Stimulated activated CD8-positive, alpha-beta memory T cell treated with anti-CD3 and anti-CD28 coated beads, Interleukin-4, amount 100 ng/mL, for 1 hour (primary cell): Measurements from ENCODE around the gene NF2.
"Not testable (repeated sequence)": the region's sequence is repeated elsewhere in the genome, so short reads cannot be mapped to it uniquely, and the experiment has no call there.

Source experiments
- DNase-seq, 2 donors: peaks; one replicate each; pipeline ENCODE4 v3.0.0-alpha.2; 2020; ENCODE audit warnings: low read depth in 2 of 2, low spot score in 1 of 2

Gene NF2

GRCh38 chr22:29603358-29604075, at the start of gene NF2:
NF2 (plus strand) TSS chr22:29603633; CDS start chr22:29603999, 366 bp downstream.
- peak; percentile 93 to 97 for DNase-seq

DNA sequence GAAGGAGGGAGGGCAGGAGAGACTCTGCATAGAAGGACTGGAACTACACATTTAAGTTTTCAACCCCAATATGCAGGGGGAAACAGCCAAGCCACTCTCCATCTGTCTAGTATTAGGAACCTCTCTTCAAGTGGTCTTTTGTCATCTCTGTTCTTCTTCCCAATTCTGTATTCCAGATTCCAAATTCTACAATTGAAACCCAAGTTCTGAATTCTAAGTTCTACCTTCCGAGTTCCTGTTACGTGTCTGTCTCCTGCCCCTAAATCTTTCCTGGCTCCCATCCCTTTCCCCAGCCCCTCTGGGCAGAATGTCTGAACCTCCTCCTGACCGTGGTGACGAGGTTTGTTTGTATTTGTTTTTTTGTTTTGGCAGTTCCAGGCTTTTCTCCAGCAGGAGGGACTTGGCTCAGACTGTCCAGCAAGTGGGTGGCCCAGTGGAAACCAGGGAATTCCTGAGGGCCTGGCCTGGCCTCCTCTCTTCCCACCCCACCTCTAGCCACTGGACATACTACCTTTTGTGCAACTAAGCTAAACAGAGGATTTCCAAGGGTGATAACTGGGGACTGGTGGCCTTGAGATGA, 48.3 kb upstream of the NF2 start:
- DNase-seq, result no peak

GRCh38 chr22:29559030-29559429, 44.4 kb upstream of the NF2 start:
- no peak for DNase-seq

DNA sequence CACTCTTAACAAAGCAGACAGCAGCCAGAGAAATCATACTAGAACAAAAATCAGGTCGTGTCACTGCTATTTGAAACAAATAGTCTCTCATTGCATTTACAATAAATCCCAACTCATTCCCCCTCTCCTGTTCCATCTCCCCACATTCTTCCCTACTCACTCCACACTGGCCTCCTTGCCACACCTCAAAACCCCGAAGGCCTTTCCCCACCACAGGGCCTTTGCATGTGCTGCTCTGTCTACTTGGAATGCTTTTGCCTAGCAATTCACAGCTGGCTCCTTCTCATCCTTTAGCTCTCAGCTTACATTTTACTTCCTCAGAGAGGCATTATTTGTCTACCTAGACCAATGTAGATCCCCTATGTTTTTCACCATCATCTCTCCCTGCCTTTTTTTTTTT, 43.6 kb upstream of the NF2 start:
- DNase-seq, result no peak

DNA sequence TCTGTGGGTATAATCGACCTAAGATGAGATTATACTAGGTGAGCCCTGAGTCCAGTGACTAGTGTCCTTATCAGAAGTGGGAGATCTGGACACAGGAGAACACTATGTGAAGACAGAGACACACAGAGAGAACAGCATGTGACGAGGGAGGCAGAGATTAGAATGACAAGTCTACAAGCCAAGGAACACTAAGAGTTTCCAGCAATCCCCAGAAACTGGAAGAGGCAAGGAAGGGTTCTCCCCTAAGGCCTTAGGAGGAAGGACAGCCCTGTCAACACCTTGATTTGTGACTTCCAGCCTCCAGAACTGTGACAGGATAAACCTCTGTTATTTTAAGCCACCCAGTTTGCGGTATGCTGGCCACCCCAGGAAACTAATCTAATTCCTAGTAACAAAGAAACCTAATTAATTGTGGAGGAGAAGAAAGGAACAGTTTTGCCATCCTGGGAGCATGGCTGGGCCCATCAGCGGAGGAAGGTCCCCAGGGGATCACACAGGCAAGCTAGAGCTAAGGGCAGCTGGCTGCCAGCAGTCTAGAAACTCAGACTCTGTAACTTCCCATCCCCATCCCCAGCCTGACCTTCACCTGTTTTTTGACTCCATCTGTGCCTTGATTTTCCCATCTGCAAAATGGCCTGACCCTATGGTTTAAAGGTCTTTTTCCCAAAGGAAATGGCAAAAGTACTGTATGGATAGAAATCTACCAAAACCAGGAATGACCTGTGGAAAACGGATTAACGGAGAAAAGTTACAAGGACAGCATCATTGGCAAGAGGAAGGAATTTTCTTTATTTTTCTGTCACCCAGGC, 39.6 kb upstream of the NF2 start:
- no peak for DNase-seq

DNA sequence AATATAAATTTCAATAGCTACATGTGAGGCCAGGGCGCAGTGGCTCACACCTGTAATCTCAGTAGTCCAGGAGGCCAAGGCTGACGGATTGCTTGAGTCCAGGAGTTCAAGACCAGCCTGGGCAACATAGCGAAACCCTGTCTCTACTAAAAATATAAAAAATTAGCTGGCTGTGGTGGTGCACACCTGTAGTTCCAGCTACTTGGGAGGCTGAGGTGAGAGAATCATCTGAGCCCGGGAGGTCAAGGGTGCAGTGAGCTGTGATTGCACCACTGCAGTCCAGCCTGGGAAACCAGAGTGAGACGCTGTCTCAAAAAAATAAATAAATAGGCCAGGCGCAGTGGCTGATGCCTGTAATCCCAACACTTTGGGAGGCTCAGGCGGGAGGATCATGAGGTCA, 36.9 kb upstream of the NF2 start:
- DNase-seq, result not testable (repeated sequence)

GRCh38 chr22:29567338-29567737, 36.1 kb upstream of the NF2 start:
- no peak for DNase-seq

- no peak for DNase-seq
Observed at GRCh38 chr22:29569011-29569678, 34.3 kb upstream of the NF2 start.

DNA sequence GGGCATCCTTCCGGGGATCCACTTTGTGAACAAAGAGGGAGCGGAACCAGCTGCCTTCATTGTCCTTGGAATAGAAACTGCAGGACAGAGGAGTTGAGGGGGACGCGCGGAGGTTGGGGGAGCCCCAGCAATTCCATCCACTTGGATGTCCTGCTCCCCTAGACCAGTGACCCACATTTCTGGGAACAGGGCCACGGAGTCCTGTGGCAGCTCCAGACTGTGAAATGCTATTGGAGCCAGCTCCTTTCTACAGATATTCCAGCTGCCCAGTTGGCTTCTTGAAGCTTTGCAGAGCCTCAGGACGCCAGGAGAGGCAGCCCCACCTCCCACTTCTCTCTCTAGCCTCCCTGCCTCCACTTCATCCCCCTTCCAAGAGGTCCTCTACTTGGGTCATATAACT, 33.0 kb upstream of the NF2 start:
- DNase-seq, result no peak

GRCh38 chr22:29570912-29571549, 32.4 kb upstream of the NF2 start:
- no peak for DNase-seq

DNA sequence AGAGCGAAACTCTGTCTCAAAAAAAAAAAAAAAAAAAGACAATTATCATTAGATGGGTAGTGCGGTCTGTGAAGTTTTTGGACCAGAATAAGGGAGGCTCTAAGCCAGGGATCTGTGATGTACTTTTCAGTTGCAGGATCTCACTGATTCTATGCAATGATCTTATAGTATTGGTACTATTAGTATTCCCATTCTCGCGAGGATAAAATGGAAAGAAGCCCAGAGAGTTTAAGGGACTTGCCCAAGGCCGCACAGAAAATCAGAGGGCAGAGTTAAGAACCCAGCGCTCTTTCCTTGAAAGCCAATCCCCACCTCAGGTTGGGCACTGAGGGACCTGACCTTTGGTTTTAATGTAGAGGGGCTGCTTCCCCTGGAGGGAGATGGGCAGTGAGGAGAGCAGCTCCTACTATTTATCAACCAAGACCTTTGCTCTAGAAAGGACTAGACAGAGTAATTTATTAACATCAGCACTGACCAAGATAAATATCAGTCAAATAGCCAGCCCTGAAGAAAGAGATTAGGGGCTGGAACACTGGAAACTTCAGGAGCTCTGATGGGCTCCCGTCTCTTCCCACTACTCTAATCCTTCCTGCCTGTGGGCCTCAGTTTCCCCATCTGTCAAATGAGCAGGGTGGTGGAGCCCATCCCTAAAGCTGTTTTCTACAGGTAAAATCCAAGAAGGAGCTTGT, 28.5 kb upstream of the NF2 start:
- no peak for DNase-seq

- DNase-seq, result no peak
Observed at GRCh38 chr22:29578462-29579200, 24.8 kb upstream of the NF2 start.

DNA sequence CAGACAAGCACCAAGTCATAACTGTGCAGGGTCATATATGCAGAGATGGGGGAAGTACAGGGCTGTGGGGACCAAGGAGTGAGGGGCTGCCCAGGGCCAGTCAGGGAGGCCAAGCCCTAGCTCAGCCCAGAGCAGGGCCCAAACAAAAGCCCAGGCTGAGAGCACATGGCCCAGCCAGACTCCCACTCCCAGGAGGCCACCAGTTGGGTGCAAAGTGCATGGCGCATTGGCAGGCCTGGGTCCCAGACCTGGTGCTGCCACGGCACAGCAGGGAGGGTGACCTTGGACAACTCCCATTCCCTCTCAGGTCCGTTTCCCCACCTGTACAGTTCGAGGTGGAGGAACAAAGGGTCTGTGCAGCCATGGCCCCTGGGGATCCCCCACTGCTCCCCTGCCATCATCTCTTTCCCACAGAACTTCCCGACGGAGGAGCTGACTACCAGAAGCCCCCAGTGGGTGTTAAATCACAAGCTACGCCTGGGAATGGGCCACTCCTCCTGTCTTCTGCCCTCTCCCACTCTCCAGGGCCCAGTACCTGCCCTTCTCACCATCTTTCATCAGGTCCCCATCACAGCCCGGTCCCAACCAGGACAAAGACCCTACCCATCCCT, 23.1 kb upstream of the NF2 start:
- DNase-seq, result no peak

DNA sequence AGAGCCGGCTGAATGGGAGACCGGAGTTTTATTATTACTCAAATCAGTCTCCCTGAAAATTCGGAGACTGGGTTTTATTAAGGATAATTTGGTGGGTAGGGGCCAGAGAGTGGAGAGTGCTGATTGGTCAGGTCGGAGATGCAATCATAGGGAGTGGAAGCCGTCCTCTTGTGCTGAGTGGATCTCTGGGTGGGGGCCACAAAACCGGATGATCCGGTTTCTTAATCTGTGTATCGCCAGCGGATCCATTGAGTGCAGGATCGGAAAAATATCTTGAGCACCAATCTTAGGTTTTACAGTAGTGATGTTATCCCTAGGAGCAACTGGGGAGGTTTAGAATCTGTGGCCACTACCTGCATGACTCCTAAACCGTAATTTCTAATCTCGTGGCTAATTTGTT, 21.6 kb upstream of the NF2 start:
- DNase-seq, result no peak

DNA sequence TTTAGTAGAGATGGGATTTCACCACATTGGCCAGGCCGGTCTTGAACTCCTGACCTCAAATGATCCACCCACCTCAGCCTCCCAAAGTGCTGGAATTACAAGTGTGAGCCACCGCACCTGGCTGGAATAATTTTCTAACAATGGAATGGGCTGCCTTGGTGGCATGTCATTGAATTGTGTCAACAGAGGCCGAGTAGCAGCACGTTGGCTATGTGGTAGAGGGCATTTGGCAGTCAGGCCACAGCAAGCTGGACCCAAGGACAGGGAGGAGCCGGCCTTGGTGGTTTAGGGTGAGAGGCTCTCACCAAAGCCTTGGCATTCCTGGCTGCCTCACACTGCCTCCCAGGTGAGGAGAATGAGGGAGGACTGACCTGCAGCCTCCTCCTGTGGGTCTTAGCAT, 18.5 kb upstream of the NF2 start:
- DNase-seq, result no peak

- DNase-seq, result not testable (repeated sequence)
Observed at GRCh38 chr22:29586193-29586705, 17.2 kb upstream of the NF2 start.

DNA sequence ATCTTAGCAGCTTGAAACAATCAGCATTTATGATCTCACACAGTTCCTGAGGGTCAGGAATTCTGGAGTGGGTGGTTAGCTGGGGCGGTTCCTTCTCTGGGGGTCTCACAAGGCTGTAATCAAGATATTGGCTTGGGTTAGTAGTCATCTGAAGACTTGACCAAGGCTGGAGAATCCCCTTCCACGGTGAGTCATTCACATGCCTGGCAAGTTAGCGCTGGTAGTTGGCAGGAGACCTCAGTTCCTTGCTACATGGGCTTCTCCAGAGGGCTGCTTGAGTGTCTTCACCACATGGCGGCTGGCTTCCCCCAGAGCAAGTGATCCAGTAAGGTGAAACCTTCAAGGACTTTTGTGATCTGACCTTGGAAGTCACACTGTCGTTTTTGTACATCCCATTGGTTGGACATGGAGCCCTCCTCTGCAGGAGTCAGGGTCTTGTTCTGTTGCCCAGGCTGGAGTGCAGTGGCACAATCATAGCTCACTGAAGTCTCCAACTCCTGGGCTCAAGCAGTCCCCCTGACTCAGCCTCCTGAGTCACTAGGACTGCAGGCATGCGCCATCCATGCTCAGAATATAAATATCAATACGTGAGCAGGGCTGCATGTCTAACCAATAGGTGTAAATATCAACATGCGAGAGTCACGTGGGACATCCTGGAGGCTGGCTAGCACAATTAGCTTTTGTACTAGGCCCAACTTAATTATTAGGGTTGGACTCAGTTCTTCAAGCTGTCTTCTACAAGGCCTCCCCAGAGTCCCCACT, 15.3 kb upstream of the NF2 start:
- no peak for DNase-seq

DNA sequence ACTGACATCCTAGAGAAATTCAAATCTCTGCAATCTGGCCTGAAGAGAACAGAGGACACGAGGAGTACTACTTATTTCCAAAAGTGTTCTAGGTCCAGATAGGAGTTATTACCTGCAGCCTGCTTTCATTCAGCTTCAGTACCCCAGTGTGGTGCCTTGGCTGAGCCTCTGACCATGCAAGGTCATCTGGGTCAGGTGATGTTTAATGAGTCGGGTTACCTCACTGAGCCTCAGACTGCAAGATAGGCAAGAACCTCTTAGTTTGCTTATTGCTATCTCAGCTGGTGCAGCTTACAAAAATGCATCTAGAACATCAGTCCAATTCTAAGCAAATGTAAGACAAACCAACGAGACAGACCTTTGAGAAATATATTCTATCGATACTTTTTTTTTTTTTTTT, 9.5 kb upstream of the NF2 start:
- no peak for DNase-seq

DNA sequence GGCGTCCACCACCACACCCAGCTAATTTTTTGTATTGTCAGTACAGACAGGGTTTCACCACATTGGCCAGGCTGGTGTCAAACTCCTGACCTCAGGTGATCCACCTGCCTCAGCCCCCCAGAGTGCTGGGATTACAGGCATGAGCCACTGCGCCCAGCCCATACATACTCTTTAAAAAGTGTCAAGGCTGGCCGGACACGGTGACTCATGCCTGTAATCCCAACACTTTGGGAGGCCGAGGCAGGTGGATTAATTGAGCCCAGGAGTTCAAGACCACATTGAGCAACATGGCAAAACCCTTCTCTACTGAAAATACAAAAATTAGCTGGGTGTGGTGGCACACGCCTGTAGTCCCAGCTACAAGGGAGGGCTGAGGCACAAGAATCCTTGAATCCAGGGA, 9.0 kb upstream of the NF2 start:
- not testable (repeated sequence) for DNase-seq
